HepG2 (cell line): ENCODE measurements around the gene KCNH8.

Experiments
- ARNT ChIP-seq: fragments of 450-650 bp; IDR thresholded peaks from 2 replicates; pipeline ENCODE4 v1.6.1; 2017
- DR1 ChIP-seq: sonication (generic); formaldehyde crosslinking; IDR thresholded peaks from 2 replicates; pipeline ENCODE4 v1.8.0; 2021; ENCODE audit warnings: mild to moderate bottlenecking, missing genetic modification reagents, inconsistent platforms
- FOSL2 ChIP-seq: sonication (generic); formaldehyde crosslinking; IDR thresholded peaks from 2 replicates; pipeline ENCODE4 v1.4.0; 2020; ENCODE audit warnings: missing genetic modification reagents
- FOXK2 ChIP-seq: fragments of 450-650 bp; IDR thresholded peaks from 2 replicates; pipeline ENCODE4 v1.6.1; 2016
- MEF2D ChIP-seq: sonication (generic); formaldehyde crosslinking; IDR thresholded peaks from 2 replicates; pipeline ENCODE4 v1.5.1; 2020; ENCODE audit warnings: mild to moderate bottlenecking, missing genetic modification reagents
- POLR2A ChIP-seq, 2 experiments: IDR thresholded peaks; 2 replicates each; pipeline ENCODE4 v1.6.1; 2011; ENCODE audit warnings: low read depth in 2 of 2, low read length in 2 of 2, mild to moderate bottlenecking in 1 of 2, moderate library complexity in 1 of 2; ENCODE audit not compliant: insufficient read depth in 1 of 2
- ZNF235 ChIP-seq: sonication (generic); formaldehyde crosslinking; IDR thresholded peaks from 2 replicates; pipeline ENCODE4 v1.8.1; 2023; ENCODE audit warnings: mild to moderate bottlenecking, missing genetic modification reagents, borderline replicate concordance
- ZNF780A ChIP-seq: sonication (generic); formaldehyde crosslinking; IDR thresholded peaks from 2 replicates; pipeline ENCODE4 v1.8.0; 2022; ENCODE audit warnings: mild to moderate bottlenecking, missing genetic modification reagents, moderate library complexity
- TF ChIP-seq, protein P1 (sequence below): IDR thresholded peaks from 2 replicates; pipeline ENCODE4 v1.6.1; 2016
- TF ChIP-seq, protein P2 (sequence below): sonication (generic); formaldehyde crosslinking; IDR thresholded peaks from 2 replicates; pipeline ENCODE4 v1.5.0; 2020; ENCODE audit warnings: mild to moderate bottlenecking, missing genetic modification reagents, moderate library complexity
- TF ChIP-seq, protein P3 (sequence below): IDR thresholded peaks from 2 replicates; pipeline ENCODE4 v1.6.1; 2016; ENCODE audit warnings: missing compliant biosample characterization, missing genetic modification reagents, borderline replicate concordance
- TF ChIP-seq, protein P4 (sequence below): sonication (generic); formaldehyde crosslinking; IDR thresholded peaks from 2 replicates; pipeline ENCODE4 v1.5.0; 2020; ENCODE audit warnings: mild to moderate bottlenecking, missing genetic modification reagents
- TF ChIP-seq, protein P5 (sequence below): sonication (generic); formaldehyde crosslinking; IDR thresholded peaks from 2 replicates; pipeline ENCODE4 v1.4.0; 2020; ENCODE audit warnings: missing genetic modification reagents

DNA sequence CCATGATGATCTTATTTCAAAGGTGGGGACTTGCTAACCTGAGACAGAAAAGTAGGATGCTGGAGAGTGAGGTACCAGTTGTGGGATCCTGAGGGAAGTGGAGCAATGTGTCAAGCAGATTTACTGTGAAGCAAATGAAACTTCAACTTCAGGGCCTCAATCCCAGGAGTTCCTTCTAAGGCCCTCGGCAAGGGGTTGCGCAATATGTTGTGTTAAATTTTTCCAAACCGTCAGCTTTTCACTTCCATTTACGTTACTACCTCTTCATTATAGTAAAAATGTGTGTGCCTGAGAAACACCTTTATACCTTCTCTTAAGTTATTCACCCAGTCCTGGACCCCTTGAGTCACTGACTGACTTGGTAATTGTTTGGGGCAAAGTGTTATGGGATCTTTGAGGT, 42.5 kb upstream of the KCNH8 start:
- no peak for TF ChIP-seq DR1 (CRISPR knock-in tag)
- TF ChIP-seq, protein P1, sequence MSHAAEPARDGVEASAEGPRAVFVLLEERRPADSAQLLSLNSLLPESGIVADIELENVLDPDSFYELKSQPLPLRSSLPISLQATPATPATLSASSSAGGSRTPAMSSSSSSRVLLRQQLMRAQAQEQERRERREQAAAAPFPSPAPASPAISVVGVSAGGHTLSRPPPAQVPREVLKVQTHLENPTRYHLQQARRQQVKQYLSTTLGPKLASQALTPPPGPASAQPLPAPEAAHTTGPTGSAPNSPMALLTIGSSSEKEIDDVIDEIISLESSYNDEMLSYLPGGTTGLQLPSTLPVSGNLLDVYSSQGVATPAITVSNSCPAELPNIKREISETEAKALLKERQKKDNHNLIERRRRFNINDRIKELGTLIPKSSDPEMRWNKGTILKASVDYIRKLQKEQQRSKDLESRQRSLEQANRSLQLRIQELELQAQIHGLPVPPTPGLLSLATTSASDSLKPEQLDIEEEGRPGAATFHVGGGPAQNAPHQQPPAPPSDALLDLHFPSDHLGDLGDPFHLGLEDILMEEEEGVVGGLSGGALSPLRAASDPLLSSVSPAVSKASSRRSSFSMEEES = no peak
- no peak for TF ChIP-seq MEF2D (CRISPR knock-in tag)
- no peak for TF ChIP-seq FOXK2
- TF ChIP-seq, protein P2, sequence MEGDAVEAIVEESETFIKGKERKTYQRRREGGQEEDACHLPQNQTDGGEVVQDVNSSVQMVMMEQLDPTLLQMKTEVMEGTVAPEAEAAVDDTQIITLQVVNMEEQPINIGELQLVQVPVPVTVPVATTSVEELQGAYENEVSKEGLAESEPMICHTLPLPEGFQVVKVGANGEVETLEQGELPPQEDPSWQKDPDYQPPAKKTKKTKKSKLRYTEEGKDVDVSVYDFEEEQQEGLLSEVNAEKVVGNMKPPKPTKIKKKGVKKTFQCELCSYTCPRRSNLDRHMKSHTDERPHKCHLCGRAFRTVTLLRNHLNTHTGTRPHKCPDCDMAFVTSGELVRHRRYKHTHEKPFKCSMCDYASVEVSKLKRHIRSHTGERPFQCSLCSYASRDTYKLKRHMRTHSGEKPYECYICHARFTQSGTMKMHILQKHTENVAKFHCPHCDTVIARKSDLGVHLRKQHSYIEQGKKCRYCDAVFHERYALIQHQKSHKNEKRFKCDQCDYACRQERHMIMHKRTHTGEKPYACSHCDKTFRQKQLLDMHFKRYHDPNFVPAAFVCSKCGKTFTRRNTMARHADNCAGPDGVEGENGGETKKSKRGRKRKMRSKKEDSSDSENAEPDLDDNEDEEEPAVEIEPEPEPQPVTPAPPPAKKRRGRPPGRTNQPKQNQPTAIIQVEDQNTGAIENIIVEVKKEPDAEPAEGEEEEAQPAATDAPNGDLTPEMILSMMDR (CRISPR knock-in tag) = no peak
- TF ChIP-seq, protein P3, sequence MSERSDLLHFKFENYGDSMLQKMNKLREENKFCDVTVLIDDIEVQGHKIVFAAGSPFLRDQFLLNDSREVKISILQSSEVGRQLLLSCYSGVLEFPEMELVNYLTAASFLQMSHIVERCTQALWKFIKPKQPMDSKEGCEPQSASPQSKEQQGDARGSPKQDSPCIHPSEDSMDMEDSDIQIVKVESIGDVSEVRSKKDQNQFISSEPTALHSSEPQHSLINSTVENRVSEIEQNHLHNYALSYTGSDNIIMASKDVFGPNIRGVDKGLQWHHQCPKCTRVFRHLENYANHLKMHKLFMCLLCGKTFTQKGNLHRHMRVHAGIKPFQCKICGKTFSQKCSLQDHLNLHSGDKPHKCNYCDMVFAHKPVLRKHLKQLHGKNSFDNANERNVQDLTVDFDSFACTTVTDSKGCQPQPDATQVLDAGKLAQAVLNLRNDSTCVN (CRISPR knock-in tag) = no peak
- TF ChIP-seq, protein P4, sequence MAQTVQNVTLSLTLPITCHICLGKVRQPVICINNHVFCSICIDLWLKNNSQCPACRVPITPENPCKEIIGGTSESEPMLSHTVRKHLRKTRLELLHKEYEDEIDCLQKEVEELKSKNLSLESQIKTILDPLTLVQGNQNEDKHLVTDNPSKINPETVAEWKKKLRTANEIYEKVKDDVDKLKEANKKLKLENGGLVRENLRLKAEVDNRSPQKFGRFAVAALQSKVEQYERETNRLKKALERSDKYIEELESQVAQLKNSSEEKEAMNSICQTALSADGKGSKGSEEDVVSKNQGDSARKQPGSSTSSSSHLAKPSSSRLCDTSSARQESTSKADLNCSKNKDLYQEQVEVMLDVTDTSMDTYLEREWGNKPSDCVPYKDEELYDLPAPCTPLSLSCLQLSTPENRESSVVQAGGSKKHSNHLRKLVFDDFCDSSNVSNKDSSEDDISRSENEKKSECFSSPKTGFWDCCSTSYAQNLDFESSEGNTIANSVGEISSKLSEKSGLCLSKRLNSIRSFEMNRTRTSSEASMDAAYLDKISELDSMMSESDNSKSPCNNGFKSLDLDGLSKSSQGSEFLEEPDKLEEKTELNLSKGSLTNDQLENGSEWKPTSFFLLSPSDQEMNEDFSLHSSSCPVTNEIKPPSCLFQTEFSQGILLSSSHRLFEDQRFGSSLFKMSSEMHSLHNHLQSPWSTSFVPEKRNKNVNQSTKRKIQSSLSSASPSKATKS (CRISPR knock-in tag) = no peak
- TF ChIP-seq ZNF235 (CRISPR knock-in tag) = no peak
- TF ChIP-seq ZNF780A (CRISPR knock-in tag) = no peak
- TF ChIP-seq ARNT = no peak
- TF ChIP-seq, protein P5, sequence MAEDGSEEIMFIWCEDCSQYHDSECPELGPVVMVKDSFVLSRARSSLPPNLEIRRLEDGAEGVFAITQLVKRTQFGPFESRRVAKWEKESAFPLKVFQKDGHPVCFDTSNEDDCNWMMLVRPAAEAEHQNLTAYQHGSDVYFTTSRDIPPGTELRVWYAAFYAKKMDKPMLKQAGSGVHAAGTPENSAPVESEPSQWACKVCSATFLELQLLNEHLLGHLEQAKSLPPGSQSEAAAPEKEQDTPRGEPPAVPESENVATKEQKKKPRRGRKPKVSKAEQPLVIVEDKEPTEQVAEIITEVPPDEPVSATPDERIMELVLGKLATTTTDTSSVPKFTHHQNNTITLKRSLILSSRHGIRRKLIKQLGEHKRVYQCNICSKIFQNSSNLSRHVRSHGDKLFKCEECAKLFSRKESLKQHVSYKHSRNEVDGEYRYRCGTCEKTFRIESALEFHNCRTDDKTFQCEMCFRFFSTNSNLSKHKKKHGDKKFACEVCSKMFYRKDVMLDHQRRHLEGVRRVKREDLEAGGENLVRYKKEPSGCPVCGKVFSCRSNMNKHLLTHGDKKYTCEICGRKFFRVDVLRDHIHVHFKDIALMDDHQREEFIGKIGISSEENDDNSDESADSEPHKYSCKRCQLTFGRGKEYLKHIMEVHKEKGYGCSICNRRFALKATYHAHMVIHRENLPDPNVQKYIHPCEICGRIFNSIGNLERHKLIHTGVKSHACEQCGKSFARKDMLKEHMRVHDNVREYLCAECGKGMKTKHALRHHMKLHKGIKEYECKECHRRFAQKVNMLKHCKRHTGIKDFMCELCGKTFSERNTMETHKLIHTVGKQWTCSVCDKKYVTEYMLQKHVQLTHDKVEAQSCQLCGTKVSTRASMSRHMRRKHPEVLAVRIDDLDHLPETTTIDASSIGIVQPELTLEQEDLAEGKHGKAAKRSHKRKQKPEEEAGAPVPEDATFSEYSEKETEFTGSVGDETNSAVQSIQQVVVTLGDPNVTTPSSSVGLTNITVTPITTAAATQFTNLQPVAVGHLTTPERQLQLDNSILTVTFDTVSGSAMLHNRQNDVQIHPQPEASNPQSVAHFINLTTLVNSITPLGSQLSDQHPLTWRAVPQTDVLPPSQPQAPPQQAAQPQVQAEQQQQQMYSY (CRISPR knock-in tag) = no peak
- TF ChIP-seq FOSL2 (CRISPR knock-in tag) = no peak
- TF ChIP-seq POLR2A (IDR thresholded peaks at IDR 0.05; ENCODE audit: insufficient read depth in 1 of 2, low read depth in 2 of 2, low read length in 2 of 2) = no peak
